ENCODE results near the gene RPTOR.

Gene RPTOR

DNA sequence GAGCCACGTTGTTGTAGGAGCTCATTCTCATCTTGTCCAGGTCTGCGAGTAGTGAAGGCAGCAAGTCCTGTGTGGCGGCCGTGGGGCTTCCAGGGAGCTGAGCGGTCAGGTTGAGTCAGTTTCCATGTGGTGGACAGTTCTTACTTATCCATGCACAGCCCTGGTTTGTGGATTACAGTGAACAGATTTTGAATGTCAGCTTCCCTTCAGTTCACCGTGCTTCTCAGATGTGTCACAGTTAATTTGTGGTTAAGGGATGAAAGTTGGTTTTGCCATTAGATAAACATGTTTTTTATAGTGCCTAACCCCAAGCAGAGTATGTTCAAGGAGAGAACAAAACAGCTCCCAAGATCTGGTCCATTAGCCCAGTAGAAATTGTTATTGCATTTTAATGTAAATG, 103.1 kb downstream of the RPTOR start:
- DNase-seq = no peak

GRCh38 chr17:80649200-80649644, 104.6 kb downstream of the RPTOR start:
- DNase-seq = no peak

- no peak for DNase-seq
Observed at GRCh38 chr17:80649672-80650330, 105.2 kb downstream of the RPTOR start.

DNA sequence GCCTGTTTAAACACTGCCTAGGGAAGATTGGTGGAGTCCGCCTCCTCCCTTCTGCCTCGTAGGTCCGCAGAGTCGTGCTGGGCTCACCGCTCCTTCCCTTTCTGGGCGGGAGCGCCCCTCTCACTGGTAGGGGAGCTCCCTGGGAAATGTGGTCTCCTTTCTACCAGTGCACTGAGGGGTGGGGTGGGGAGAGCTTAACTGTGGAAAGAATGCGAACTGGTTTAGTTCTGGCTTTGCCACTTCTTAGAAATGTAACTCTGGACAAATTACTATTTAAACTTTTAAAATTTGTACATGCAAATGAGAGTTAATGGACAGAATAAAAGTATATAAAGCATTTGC, 105.7 kb downstream of the RPTOR start:
- DNase-seq = no peak

DNA sequence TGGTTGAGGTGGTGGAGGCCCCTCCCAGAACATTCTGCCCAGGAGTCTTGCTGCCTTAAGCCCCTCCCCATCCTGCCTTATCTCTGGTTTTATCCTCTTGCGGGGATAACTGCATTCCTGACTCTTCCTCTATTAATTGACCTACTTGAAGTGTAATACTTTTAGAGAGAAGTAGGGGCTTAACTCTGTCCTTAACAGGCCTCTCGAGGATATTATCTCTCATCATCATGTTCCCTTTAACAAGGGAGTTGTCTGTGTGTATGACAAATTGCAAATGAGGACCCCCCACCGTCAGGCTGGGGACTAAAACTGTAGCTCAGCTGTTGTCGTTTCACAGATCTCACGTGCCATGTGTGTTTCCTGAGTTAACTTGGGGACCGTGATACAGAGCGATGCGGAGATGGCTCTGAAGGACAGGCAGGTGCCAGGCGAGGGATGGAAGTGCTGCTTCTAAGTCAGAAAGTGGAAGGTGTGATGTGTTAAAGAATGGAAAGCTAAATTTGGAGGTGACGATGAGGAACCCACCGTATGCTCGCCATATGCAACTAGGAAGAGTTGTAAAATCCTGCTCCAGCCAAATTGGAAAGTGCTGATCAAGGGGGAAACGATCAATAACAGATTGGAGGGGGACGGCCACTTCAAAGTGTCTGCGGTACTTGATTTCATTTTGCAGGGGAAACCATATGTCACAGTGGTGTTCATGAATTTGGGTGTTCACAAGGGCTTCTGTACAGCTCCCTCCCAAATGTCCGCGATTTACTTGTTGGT, 106.3 kb downstream of the RPTOR start:
- DNase-seq = no peak

DNA sequence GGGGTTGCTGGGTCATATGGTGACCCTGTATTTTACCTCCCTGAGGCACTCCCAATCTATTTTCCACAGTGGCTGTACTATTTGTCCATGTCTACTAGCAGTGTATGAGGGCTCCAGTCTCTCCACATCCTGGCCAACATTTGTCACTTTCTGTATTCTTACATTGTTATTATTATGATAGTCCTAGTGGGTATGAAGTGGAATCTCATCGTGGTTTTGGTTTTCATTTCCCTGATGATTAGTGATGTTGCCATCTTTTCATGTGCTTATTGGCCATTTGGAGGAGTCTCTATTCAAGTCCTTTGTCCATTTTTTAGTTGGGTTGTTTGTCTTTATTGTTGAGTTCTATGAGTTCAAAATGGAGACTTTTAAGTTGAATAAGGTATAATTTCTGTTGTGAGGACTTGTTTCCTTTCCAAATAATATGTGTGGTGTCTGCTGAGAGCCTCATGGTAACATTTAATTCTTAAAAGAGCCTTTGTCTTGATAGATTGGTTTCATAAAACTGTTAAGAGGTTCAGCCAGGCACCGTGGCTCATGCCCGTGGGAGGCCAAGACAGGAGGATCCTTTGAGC, 108.2 kb downstream of the RPTOR start:
- DNase-seq = no peak

GRCh38 chr17:80653856-80654255, 109.2 kb downstream of the RPTOR start:
- no peak for DNase-seq

DNA sequence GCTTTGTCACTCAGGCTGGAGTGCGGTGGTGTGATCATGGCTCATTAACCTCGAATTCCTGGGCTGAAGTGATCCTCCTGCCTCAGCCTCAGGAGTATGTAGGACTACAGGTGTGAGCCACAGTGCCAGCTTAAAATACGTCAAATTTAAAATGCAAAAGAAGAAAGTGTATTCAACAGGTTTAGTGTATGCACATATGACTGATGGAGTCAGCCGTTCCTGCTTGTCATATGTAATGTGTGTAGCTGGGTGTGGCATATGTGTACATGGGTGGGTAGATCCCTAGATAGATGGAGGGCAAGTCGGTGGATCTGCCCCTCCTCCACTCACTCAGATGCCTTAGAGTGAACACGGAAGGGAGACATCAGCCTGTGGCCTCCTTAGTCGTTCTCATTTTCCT, 111.0 kb downstream of the RPTOR start:
- DNase-seq = no peak

GRCh38 chr17:80656590-80656989, 112.0 kb downstream of the RPTOR start:
- DNase-seq = no peak

GRCh38 chr17:80657561-80657960, 112.9 kb downstream of the RPTOR start:
- no peak for DNase-seq

GRCh38 chr17:80658821-80659220, 114.2 kb downstream of the RPTOR start:
- DNase-seq = no peak

- no peak for DNase-seq
Observed at GRCh38 chr17:80659651-80660050, 115.0 kb downstream of the RPTOR start.

GRCh38 chr17:80660527-80661198, 116.0 kb downstream of the RPTOR start:
- no peak for DNase-seq

DNA sequence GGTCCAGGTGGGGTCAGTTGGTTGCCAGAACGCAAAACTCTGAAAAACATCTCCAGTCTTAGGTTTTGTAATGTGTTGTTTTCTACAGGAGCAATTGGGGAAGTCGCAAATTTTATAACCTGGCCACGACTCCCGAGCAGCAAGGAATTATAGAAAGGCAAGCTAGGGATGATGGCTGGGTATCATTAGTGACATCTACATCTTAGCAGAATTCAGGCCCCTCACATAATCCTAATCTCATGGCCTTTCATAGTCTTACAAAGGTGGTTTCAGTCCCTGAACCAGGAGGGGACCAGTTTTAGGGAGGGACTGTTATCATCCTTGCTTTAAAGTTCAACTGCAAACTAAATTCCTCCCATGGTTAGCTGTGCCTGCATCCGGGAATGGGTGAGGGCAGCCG, 117.9 kb downstream of the RPTOR start:
- DNase-seq = no peak

DNA sequence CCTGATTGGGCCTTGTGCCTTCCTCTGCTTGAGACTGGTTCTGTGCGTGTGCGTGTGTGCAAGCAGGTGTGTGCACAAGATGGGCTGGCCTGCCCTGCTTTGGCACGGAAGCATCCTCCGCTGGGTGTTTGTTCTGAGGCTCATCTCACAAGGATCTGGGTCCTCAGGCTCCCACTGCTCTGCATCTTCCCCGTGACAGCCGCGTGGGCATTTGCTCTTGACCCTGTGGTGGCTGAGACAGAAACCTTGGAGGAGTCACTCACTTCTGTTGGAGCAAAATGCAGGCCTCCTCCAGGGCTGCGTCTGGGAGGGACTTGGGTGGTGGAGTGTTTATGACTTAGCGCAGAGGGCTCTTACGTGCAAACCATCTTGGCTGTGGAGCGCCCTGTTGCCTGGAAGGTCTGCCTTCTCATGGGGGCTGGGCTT, 119.2 kb downstream of the RPTOR start:
- DNase-seq = no peak

DNA sequence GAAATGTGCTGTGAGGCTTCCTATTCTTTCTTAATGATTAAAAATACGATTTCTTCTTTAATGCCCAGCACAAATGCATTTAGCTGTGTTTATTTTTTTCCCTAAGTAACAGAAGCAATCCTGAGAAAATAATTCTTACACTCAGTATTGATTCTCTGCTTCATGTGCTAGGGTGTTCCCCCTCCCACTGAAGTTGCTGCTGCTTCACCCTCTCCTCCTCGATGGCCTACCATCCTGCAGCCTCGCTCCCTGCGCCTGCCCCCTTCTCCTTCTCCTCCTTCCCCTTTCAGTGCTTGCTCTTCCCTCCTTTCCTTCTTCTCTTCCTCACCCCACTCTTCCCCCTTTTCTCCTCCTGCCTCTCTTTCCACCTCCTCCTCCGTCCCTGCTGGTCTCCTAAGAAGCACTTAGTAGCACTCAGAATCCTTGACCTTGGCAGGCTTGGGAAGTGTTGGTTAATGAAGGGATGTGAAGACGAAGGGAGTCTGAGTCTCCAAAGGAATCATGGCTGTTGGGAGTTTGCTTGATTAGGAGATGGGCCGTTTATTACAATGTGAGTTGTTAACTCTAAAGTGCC, 119.7 kb downstream of the RPTOR start:
- DNase-seq = no peak

- DNase-seq = no peak
Observed at GRCh38 chr17:80665792-80666191, 121.2 kb downstream of the RPTOR start.

DNA sequence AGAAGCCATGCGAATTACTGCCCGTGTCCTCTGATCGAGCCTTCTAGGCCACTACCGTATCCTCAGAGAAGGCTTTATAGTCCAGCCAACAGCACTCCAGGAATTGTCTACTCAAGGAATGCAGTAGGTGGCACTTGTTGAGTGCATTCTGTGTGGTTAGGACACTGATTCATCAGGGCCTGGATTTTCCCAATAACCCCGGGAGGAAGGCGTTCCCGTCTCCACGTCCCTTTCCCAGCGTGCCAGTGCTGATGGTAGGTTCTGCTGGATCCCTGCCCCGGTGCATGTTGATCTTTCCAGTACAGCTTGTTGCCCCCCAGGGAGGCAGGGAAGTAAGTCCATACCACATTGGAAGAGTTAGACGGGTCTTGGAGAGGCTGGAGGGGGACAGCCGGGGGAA, 122.2 kb downstream of the RPTOR start:
- DNase-seq = no peak

DNA sequence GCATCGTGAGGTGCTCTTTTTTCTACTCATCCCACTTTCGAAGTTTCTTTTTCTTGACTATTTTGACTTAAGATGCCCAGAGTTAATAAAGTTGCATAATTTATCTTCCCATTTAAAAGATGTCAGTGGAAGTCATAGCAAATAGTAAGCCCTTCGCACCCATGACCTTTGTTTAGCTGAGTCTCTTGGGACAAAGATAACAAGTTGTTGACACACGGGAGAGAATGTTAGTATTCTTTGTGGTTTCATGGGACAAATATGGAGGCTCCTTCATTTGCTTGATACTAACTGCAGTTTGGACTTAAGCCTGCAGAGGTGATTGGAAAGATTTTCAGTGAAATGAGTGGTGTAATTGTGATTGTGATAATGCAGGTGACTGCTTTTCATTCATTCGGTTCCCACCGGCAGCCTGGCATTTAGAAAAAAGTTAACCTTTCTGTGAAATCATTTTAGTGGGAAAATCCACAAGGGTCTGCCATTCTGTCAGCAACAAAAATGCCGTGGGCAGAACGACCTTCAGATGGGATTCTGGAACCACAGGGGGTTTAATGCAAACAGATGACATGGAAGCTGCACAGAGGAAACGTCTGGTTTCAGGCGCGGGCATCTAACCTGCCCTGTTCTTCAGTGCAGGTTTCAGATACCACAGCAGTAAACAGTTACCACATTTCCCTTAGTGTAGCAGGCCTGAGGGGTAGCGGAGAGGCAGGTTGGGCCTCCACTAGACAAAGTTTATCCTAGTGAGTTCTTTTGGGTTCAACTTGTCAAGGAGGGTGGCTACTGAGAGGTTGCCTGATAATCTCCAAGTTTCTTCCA, 123.0 kb downstream of the RPTOR start:
- DNase-seq = no peak

- DNase-seq = no peak
Observed at GRCh38 chr17:80668375-80669148, 123.9 kb downstream of the RPTOR start.

GRCh38 chr17:80671039-80671824, 126.6 kb downstream of the RPTOR start:
- DNase-seq = no peak
